PC-3 (cell line): Measurements from ENCODE around the gene KCNIP4. TPM values are rescaled to one million over a fixed set of nuclear protein-coding genes. Genes with fewer than 3 reads are reported as not detected.

Experiments used
- ATAC-seq: fragments of 200-7000 bp; cut with Tn5 transposase; 2 replicates; pipeline ENCODE4 v1.9.1; 2020; ENCODE audit warnings: mild to moderate bottlenecking, moderate library complexity
- BruUV-seq: library from RNA; stranded (reverse); fragments of 400-500 nt; replicated peaks from 2 replicates; lab custom pipeline; 2021; lab: Mats Ljungman, UMichigan
- CTCF ChIA-PET: fragments of 300-600 bp; sonication (Branson Sonifier 250); formaldehyde crosslinking; loops from one replicate; lab custom pipeline; 2022; ENCODE audit warnings: antibody characterized with exemption; lab: Charles Lee
- POLR2A ChIA-PET: fragments of 300-600 bp; sonication (Branson Sonifier 250); formaldehyde crosslinking; loops from one replicate; lab custom pipeline; 2022; ENCODE audit warnings: antibody characterized with exemption; ENCODE audit not compliant: unreplicated experiment; lab: Charles Lee
- DNase-seq: peaks from one replicate; pipeline ENCODE4 v3.0.0-alpha.2; 2015
- H2AFZ ChIP-seq: fragments of 300-600 bp; sonication (generic); 2 replicates; pipeline ENCODE4 v1.6.0; 2016; ENCODE audit warnings: antibody characterized with exemption, low read length
- H3F3A ChIP-seq: fragments of 300-600 bp; sonication (generic); one replicate; pipeline ENCODE4 v1.6.0; 2017; ENCODE audit warnings: antibody characterized with exemption, low read length, control low read depth, mild to moderate bottlenecking; ENCODE audit not compliant: unreplicated experiment
- H3K27ac ChIP-seq: fragments of 300-600 bp; sonication (generic); 2 replicates; pipeline ENCODE4 v1.5.1; 2016; ENCODE audit warnings: mild to moderate bottlenecking, low read length
- H3K27me3 ChIP-seq: fragments of 300-600 bp; sonication (generic); 2 replicates; pipeline ENCODE4 v1.6.1; 2016; ENCODE audit warnings: low read length, mixed read lengths
- H3K36me3 ChIP-seq: fragments of 300-600 bp; sonication (generic); 2 replicates; pipeline ENCODE4 v1.6.1; 2016; ENCODE audit warnings: low read depth, mixed run types, low read length, mixed read lengths
- H3K4me1 ChIP-seq: fragments of 300-600 bp; sonication (generic); 2 replicates; pipeline ENCODE4 v1.5.1; 2016; ENCODE audit warnings: low read length; ENCODE audit not compliant: insufficient read depth
- H3K4me2 ChIP-seq: fragments of 300-600 bp; sonication (generic); 2 replicates; pipeline ENCODE4 v1.6.0; 2016; ENCODE audit warnings: low read length
- H3K4me3 ChIP-seq: fragments of 300-600 bp; sonication (generic); 2 replicates; pipeline ENCODE4 v1.5.1; 2016; ENCODE audit warnings: mild to moderate bottlenecking, low read length, mixed read lengths
- H3K79me2 ChIP-seq: fragments of 300-600 bp; sonication (generic); 2 replicates; pipeline ENCODE4 v1.6.1; 2017; ENCODE audit warnings: low read length, mixed read lengths
- H3K9ac ChIP-seq: fragments of 300-600 bp; sonication (generic); 2 replicates; pipeline ENCODE4 v1.6.0; 2016; ENCODE audit warnings: mild to moderate bottlenecking, low read length
- H3K9me2 ChIP-seq: fragments of 300-600 bp; sonication (generic); replicated peaks from 2 replicates; pipeline ENCODE4 v1.6.1; 2016; ENCODE audit warnings: mixed run types, low read length, mixed read lengths
- H3K9me3 ChIP-seq: fragments of 300-600 bp; sonication (generic); 2 replicates; pipeline ENCODE4 v1.6.1; 2016; ENCODE audit warnings: low read length, mixed read lengths
- H4K20me1 ChIP-seq: fragments of 300-600 bp; sonication (generic); 2 replicates; pipeline ENCODE4 v1.6.1; 2016; ENCODE audit warnings: low read length, mixed read lengths
- EZH2 ChIP-seq: fragments of 300-600 bp; sonication (generic); IDR thresholded peaks from one replicate; pipeline ENCODE4 v1.6.1; 2017; ENCODE audit warnings: antibody characterized with exemption, mild to moderate bottlenecking, low read length; ENCODE audit not compliant: unreplicated experiment
- EZH2phosphoT487 ChIP-seq: fragments of 300-600 bp; sonication (generic); IDR thresholded peaks from 2 replicates; pipeline ENCODE4 v1.6.1; 2018; ENCODE audit warnings: mild to moderate bottlenecking, antibody characterized with exemption, low read length, borderline replicate concordance
- intact Hi-C: fragments of 100-400 bp; cut with micrococcal nuclease; formaldehyde crosslinking; loops from 2 replicates; pipeline ENCODE4 v1.9.0; 2023
- total RNA-seq: library from RNA; depleted of rRNA; stranded (reverse); fragments of >200 nt; gene quantifications from 2 replicates; pipeline ENCODE4 v1.2.3, GENCODE V29; 2014
- TF ChIP-seq, protein P1 (sequence below): fragments of 300-600 bp; sonication (generic); conservative IDR thresholded peaks from 2 replicates; pipeline ENCODE4 v1.5.1; 2017; ENCODE audit warnings: antibody characterized with exemption, low read depth, mild to moderate bottlenecking, low read length

Gene KCNIP4
- total RNA-seq, 1 experiment from 2014 or later: not detected

DNA sequence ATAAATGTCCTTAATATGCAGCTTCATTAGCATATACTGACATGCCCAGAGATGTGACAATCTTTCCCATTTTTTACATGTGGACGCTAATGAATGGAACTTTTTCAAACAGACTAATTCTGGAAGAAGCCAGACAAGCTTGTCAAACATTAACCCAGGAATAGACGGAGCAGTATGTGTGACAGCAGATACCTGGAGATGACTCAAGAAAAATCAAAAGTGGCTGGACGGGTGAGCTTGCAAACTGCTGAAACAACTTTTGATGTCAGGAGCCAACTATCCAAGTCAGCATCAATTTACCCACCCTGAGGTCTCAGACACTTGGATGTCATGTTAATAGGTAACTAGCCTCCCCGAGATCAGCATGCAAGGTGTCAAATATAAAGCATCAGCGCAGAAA, 1065.3 kb downstream of the KCNIP4 start:
- TF ChIP-seq EZH2: no peak
- TF ChIP-seq, protein P1, sequence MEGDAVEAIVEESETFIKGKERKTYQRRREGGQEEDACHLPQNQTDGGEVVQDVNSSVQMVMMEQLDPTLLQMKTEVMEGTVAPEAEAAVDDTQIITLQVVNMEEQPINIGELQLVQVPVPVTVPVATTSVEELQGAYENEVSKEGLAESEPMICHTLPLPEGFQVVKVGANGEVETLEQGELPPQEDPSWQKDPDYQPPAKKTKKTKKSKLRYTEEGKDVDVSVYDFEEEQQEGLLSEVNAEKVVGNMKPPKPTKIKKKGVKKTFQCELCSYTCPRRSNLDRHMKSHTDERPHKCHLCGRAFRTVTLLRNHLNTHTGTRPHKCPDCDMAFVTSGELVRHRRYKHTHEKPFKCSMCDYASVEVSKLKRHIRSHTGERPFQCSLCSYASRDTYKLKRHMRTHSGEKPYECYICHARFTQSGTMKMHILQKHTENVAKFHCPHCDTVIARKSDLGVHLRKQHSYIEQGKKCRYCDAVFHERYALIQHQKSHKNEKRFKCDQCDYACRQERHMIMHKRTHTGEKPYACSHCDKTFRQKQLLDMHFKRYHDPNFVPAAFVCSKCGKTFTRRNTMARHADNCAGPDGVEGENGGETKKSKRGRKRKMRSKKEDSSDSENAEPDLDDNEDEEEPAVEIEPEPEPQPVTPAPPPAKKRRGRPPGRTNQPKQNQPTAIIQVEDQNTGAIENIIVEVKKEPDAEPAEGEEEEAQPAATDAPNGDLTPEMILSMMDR: no peak
- no peak for TF ChIP-seq EZH2phosphoT487
- BruUV-seq: no TSS peak
- Histone ChIP-seq H3K9ac (no peak overlapping the region), H3K79me2 (no peaks in the 10 kb centered on the region), H4K20me1 (no peaks in the 10 kb centered on the region), H3K4me2 (no peak overlapping the region), H2AFZ (no peak overlapping the region), H3K4me1 (no peaks in the 10 kb centered on the region), H3K4me3 (no peak overlapping the region), H3K27me3 (peaks cover 33% of the 10 kb centered on the region), H3K27ac (no peak overlapping the region), H3K9me2 (no peaks in the 10 kb centered on the region), H3K36me3 (no peaks in the 10 kb centered on the region), H3K9me3 (no peaks in the 10 kb centered on the region), H3F3A (no peaks in the 10 kb centered on the region)
- intact Hi-C loops: no loop called here
- ChIA-PET CTCF (no interaction called here), POLR2A (no interaction called here)
- ATAC-seq: no peak
- DNase-seq: no peak

DNA sequence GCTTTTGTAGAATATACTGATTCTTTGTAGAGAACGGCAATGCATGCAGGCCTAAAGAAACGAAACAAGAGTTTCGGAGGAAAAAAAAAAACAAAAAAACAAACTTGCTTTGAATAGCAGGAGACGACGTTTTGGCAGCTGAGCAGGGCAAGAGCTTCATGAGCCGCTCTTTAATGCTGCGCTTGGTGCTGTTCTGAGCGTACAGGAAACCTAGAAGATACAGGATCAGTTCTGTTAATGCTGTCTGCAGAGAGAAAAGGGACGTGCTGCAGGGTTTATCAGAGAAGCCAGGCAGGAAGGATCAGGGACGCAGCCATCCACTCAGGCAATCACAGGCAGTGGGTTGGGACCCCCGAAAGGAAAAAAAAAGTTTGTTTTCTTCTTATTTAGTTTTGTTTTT, 1066.1 kb downstream of the KCNIP4 start:
- Histone ChIP-seq H3K9ac (no peak overlapping the region), H3K27me3 (peaks cover 35% of the 10 kb centered on the region), H2AFZ (no peak overlapping the region), H3K9me3 (no peaks in the 10 kb centered on the region), H3K9me2 (no peaks in the 10 kb centered on the region), H3K79me2 (no peaks in the 10 kb centered on the region), H3K4me3 (no peak overlapping the region), H3K36me3 (no peaks in the 10 kb centered on the region), H3K4me2 (no peak overlapping the region), H3K4me1 (no peaks in the 10 kb centered on the region), H3F3A (no peaks in the 10 kb centered on the region), H3K27ac (no peak overlapping the region), H4K20me1 (no peaks in the 10 kb centered on the region)
- ChIA-PET POLR2A (no interaction called here), CTCF (no interaction called here)
- intact Hi-C loops: no loop called here
- no peak for TF ChIP-seq EZH2phosphoT487
- TF ChIP-seq, protein P1: no peak
- TF ChIP-seq EZH2: no peak
- no TSS peak for BruUV-seq
- DNase-seq: no peak
- ATAC-seq: no peak

DNA sequence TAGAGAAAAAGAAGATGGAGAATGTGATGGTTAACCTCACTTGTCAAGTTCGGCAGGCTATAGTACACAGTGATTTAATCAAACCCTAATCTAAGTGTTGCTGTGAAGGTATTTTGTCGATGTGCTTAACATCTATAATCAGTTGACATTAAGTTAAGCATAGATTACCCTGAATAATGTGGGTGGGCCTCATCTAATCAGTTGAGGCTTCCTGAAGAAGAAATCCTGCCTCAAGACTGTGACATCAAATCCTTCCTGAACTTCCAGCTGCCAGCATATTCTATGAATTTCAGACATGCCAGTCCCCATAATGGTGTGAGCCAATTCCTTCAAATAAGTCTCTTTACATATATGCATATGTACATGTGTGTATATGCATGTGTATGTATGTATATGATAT, 1066.9 kb downstream of the KCNIP4 start:
- no peak for ATAC-seq
- Histone ChIP-seq H4K20me1 (no peaks in the 10 kb centered on the region), H3K27me3 (peaks cover 43% of the 10 kb centered on the region), H3K4me1 (no peaks in the 10 kb centered on the region), H3F3A (no peaks in the 10 kb centered on the region), H2AFZ (no peak overlapping the region), H3K4me2 (no peak overlapping the region), H3K4me3 (no peak overlapping the region), H3K9ac (no peak overlapping the region), H3K9me2 (no peaks in the 10 kb centered on the region), H3K79me2 (no peaks in the 10 kb centered on the region), H3K27ac (no peak overlapping the region), H3K36me3 (no peaks in the 10 kb centered on the region), H3K9me3 (no peaks in the 10 kb centered on the region)
- DNase-seq: no peak
- no peak for TF ChIP-seq EZH2phosphoT487
- TF ChIP-seq, protein P1: no peak
- CTCF ChIA-PET: no interaction called here
- intact Hi-C loops: no loop called here
- no TSS peak for BruUV-seq
- POLR2A ChIA-PET: no interaction called here
